Vagina (tissue), 2 donors: ENCODE measurements around the gene CLDN25. TPM values are rescaled to one million over a fixed set of nuclear protein-coding genes. Genes with fewer than 3 reads are reported as not detected.

ENCODE experiments used
- DNase-seq, 2 donors: peaks; one replicate each; pipeline ENCODE4 v3.0.0-alpha.2; 2017; ENCODE audit errors: extremely low spot score in 2 of 2
- H3K27ac ChIP-seq: fragments of 200-600 bp; sonication (generic); one replicate; pipeline ENCODE4 v1.5.1; 2019
- H3K27me3 ChIP-seq: fragments of 200-600 bp; sonication (generic); one replicate; pipeline ENCODE4 v1.5.1; 2019
- H3K36me3 ChIP-seq, 2 donors: fragments of 200-600 bp; sonication (generic); one replicate each; pipeline ENCODE4 v1.5.1; 2017 to 2019
- H3K4me1 ChIP-seq: fragments of 200-600 bp; sonication (generic); one replicate; pipeline ENCODE4 v1.5.1; 2019
- H3K4me3 ChIP-seq, 2 donors: fragments of 200-600 bp; sonication (generic); 1 replicate in 1 of 2; 2 replicates in 1 of 2; pipeline ENCODE4 v1.5.1; 2016 to 2019
- H3K9me3 ChIP-seq: fragments of 200-600 bp; sonication (generic); one replicate; pipeline ENCODE4 v1.5.1; 2019
- POLR2A ChIP-seq, 2 donors: fragments of 450-650 bp; IDR thresholded peaks; one replicate each; pipeline ENCODE4 v1.6.1; 2017; ENCODE audit warnings: antibody characterized with exemption in 2 of 2, mild to moderate bottlenecking in 2 of 2, moderate library complexity in 2 of 2
- POLR2AphosphoS5 ChIP-seq, 2 donors: sonication (generic); formaldehyde crosslinking; IDR thresholded peaks; one replicate each; pipeline ENCODE4 v1.9.0; 2017; ENCODE audit warnings: antibody characterized with exemption in 2 of 2, mild to moderate bottlenecking in 2 of 2, low read depth in 1 of 2; ENCODE audit not compliant: insufficient read depth in 1 of 2
- intact Hi-C: fragments of 100-400 bp; cut with DNase I; formaldehyde crosslinking; loops from one replicate; pipeline ENCODE4 v1.15.1; 2023
- small RNA-seq: library from RNA; depleted of rRNA; stranded (forward); fragments of <200 nt; gene quantifications from one replicate; pipeline ENCODE3, GENCODE V24; 2016
- total RNA-seq: library from RNA; depleted of rRNA; stranded (reverse); fragments of >200 nt; gene quantifications from one replicate; pipeline ENCODE4 v1.2.3, GENCODE V29; 2016
- TF ChIP-seq, protein P1 (sequence below), 3 experiments: fragments of 450-650 bp in 2 of 3; fragments of 200-600 bp in 1 of 3; sonication (generic) in 1 of 3; IDR thresholded peaks; one replicate each; pipeline ENCODE4 v1.5.1; 2017 to 2019; ENCODE audit warnings: antibody characterized with exemption in 3 of 3, mild to moderate bottlenecking in 2 of 3, moderate library complexity in 2 of 3

The CLDN25 gene
- total RNA-seq, 1 donor from 2014 or later, result not detected

DNA sequence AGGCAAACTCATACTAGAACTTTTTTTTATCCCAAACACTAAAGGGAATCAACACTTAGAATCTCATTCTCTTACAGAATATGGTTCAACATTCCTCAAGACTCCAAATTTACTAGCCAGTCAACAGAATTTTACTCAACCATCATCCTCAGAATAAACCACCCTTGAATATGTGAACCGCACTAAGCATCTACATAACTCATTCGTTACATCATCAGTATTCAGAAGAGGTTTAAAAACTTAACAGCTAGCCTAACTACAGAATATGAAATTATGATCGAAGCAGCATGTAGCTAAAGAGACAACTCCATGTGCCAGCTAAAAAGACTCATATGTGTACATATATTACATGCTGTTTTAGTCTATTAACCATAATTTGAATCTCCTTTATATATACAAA is 47.9 kb downstream of the CLDN25 start:
- TF ChIP-seq, protein P1, sequence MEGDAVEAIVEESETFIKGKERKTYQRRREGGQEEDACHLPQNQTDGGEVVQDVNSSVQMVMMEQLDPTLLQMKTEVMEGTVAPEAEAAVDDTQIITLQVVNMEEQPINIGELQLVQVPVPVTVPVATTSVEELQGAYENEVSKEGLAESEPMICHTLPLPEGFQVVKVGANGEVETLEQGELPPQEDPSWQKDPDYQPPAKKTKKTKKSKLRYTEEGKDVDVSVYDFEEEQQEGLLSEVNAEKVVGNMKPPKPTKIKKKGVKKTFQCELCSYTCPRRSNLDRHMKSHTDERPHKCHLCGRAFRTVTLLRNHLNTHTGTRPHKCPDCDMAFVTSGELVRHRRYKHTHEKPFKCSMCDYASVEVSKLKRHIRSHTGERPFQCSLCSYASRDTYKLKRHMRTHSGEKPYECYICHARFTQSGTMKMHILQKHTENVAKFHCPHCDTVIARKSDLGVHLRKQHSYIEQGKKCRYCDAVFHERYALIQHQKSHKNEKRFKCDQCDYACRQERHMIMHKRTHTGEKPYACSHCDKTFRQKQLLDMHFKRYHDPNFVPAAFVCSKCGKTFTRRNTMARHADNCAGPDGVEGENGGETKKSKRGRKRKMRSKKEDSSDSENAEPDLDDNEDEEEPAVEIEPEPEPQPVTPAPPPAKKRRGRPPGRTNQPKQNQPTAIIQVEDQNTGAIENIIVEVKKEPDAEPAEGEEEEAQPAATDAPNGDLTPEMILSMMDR (IDR thresholded peaks at IDR 0.05), result no peak
- TF ChIP-seq POLR2A (IDR thresholded peaks at IDR 0.05), result no peak
- TF ChIP-seq POLR2AphosphoS5 (IDR thresholded peaks at IDR 0.05; ENCODE audit: insufficient read depth in 1 of 2, low read depth in 1 of 2), result no peak
- intact Hi-C loops, result no loop called here
- peaks cover 0 to 54% of the 10 kb centered on the region in 2 donors for H3K36me3 ChIP-seq
- no peaks in the 10 kb centered on the region for H3K9me3 ChIP-seq
- H3K4me1 ChIP-seq, result no peaks in the 10 kb centered on the region
- no peak overlapping the region for H3K4me3 ChIP-seq
- no peak for DNase-seq
- H3K27ac ChIP-seq, result no peak overlapping the region
- H3K27me3 ChIP-seq, result no peaks in the 10 kb centered on the region

DNA sequence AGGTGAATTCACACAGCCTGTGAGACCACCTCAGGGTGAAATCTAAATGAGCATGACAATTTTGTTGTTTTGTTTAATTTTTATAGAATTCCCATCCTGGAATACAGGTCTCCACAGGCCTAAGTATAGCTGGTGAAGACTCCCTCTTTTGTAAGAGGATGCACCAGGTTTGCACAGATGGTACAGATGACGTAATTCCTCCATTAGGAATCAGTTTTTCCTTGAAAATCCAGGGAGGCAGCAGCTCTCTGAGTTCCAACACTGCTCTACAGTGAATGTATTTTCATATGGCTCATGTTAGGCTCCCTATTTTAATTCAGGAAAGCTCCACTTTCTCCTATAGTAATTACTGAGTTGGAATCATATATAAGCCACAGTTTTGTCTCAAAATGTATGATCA is 48.6 kb downstream of the CLDN25 start:
- no peak for DNase-seq
- intact Hi-C loops, result no loop called here
- Histone ChIP-seq H3K36me3 (peaks cover 0 to 47% of the 10 kb centered on the region in 2 donors), H3K4me3 (no peak overlapping the region), H3K4me1 (no peaks in the 10 kb centered on the region), H3K9me3 (no peaks in the 10 kb centered on the region), H3K27ac (no peak overlapping the region), H3K27me3 (no peaks in the 10 kb centered on the region)
- TF ChIP-seq, protein P1 (IDR thresholded peaks at IDR 0.05), result no peak
- TF ChIP-seq POLR2A (IDR thresholded peaks at IDR 0.05) (no peak), POLR2AphosphoS5 (IDR thresholded peaks at IDR 0.05; ENCODE audit: insufficient read depth in 1 of 2, low read depth in 1 of 2) (no peak)

DNA sequence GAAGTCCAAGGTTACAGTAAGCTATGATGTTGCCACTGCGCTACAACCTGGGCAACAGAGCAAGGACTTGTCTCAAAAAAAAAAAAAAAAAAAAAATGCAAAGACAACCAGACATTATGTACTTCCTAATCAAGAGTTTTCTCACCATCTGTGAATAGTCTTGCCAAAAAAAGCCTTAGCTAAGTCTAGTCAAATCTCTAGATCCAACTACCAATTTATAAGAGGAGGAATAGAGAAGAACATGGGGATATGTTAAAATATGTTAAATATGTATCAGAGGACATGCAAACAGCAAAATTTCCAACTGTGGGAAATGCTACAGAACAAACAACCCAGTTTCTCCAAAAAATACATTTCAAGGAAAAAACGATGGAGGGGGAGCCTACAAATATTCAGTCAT is 50.2 kb downstream of the CLDN25 start:
- no peak for DNase-seq
- Histone ChIP-seq H3K27me3 (no peaks in the 10 kb centered on the region), H3K4me1 (no peaks in the 10 kb centered on the region), H3K36me3 (peaks cover 0 to 43% of the 10 kb centered on the region in 2 donors), H3K4me3 (no peak overlapping the region), H3K9me3 (no peaks in the 10 kb centered on the region), H3K27ac (no peak overlapping the region)
- intact Hi-C loops, result no loop called here
- TF ChIP-seq POLR2A (IDR thresholded peaks at IDR 0.05), result no peak
- TF ChIP-seq, protein P1 (IDR thresholded peaks at IDR 0.05), result no peak
- TF ChIP-seq POLR2AphosphoS5 (IDR thresholded peaks at IDR 0.05; ENCODE audit: insufficient read depth in 1 of 2, low read depth in 1 of 2), result no peak

Small RNA genes lying within 50 kb of the gene (small RNA-seq; reads per million reads assigned to genes)
- gene LRRC37A13P (not detected), gene RPS29P19 (not detected)

Other genes with a start within 250 kb of the CLDN25 start
- gene TMPRSS5, start 73.5 kb upstream of the CLDN25 start, total RNA-seq, result not detected
- gene ZW10, start 6.1 kb upstream of the CLDN25 start, total RNA-seq, result 14.7 TPM
- 12.3 TPM for gene USP28, start 95.8 kb downstream of the CLDN25 start, total RNA-seq
- not detected for gene HTR3B, start 125.0 kb downstream of the CLDN25 start, total RNA-seq
- gene HTR3A, start 195.3 kb downstream of the CLDN25 start, total RNA-seq, result not detected